HFFc6 (cell line): ENCODE data around the gene PRIMPOL. TPM values are rescaled to one million over a fixed set of nuclear protein-coding genes. Genes with fewer than 3 reads are reported as not detected.

Source experiments
- DNase-seq: peaks from one replicate; pipeline ENCODE4 v3.0.0-alpha.2; 2018
- H3K27ac Mint-ChIP-seq: 2 replicates; pipeline ENCODE4 v1.8.0; 2020; ENCODE audit warnings: mild to moderate bottlenecking, mixed read lengths
- H3K27me3 Mint-ChIP-seq: 2 replicates; pipeline ENCODE4 v1.8.0; 2021; ENCODE audit warnings: mild to moderate bottlenecking, moderate library complexity, mixed read lengths; ENCODE audit not compliant: insufficient read depth
- H3K36me3 Mint-ChIP-seq: 2 replicates; pipeline ENCODE4 v1.8.0; 2021; ENCODE audit warnings: low read depth, mixed read lengths
- H3K4me1 Mint-ChIP-seq: 2 replicates; pipeline ENCODE4 v1.8.0; 2020; ENCODE audit warnings: low read depth, mixed read lengths
- H3K4me3 Mint-ChIP-seq: 2 replicates; pipeline ENCODE4 v1.8.0; 2020; ENCODE audit warnings: mild to moderate bottlenecking, moderate library complexity, mixed read lengths
- H3K9me3 Mint-ChIP-seq: 2 replicates; pipeline ENCODE4 v1.8.0; 2020; ENCODE audit warnings: mild to moderate bottlenecking, mixed read lengths
- CTCF ChIP-seq: fragments of 200-600 bp; sonication (generic); IDR thresholded peaks from 2 replicates; pipeline ENCODE4 v1.5.0; 2021; ENCODE audit warnings: antibody characterized with exemption, mild to moderate bottlenecking
- total RNA-seq, 6 experiments: library from RNA; stranded (reverse); fragmentation: NEBNext Ultra II Directional; extraction: Animal tissue kit (Norgen Biotek cat#: 25700); gene quantifications; 2 replicates in 1 of 6; 3 replicates in 5 of 6; pipeline ENCODE4 v1.2.3, GENCODE V29; 2021

PRIMPOL gene
- total RNA-seq, 6 experiments from 2014 or later, result 9.0 to 11.3 (median 10.8) TPM

- no peak for DNase-seq
- Mint-ChIP-seq H3K9me3 (no peaks in the 10 kb centered on the region), H3K27ac (no peak overlapping the region), H3K27me3 (no peaks in the 10 kb centered on the region), H3K4me1 (peaks cover 20% of the 10 kb centered on the region), H3K36me3 (peaks cover 24% of the 10 kb centered on the region), H3K4me3 (no peak overlapping the region)
- TF ChIP-seq CTCF, result no peak
These were observed 44.9 kb downstream of the PRIMPOL start for GRCh38 chr4:184694412-184694956.

GRCh38 chr4:184695178-184695896, 45.8 kb downstream of the PRIMPOL start:
- no peak for DNase-seq

GRCh38 chr4:184697956-184698355, 48.4 kb downstream of the PRIMPOL start:
- Mint-ChIP-seq H3K27me3 (no peaks in the 10 kb centered on the region), H3K27ac (no peak overlapping the region), H3K36me3 (peaks cover 29% of the 10 kb centered on the region), H3K4me1 (peaks cover 29% of the 10 kb centered on the region), H3K4me3 (no peak overlapping the region), H3K9me3 (no peaks in the 10 kb centered on the region)
- no peak for TF ChIP-seq CTCF
- no peak for DNase-seq

More at GRCh38 chr4:184695178-184695896, 45.8 kb downstream of the PRIMPOL start:
- Mint-ChIP-seq H3K36me3 (peaks cover 24% of the 10 kb centered on the region), H3K4me3 (no peak overlapping the region), H3K4me1 (peaks cover 24% of the 10 kb centered on the region), H3K9me3 (no peaks in the 10 kb centered on the region), H3K27ac (peak overlapping the region; percentile 26; the same call in 1 of the 2 replicates), H3K27me3 (no peaks in the 10 kb centered on the region)
- TF ChIP-seq CTCF, result no peak

- no peak for TF ChIP-seq CTCF
- no peak overlapping the region for H3K4me3 Mint-ChIP-seq
- H3K27me3 Mint-ChIP-seq, result no peaks in the 10 kb centered on the region
- peak overlapping the region; percentile 48; the same call in 1 of the 2 replicates for H3K27ac Mint-ChIP-seq
- H3K9me3 Mint-ChIP-seq, result no peaks in the 10 kb centered on the region
- H3K4me1 Mint-ChIP-seq, result peaks cover 28% of the 10 kb centered on the region
- peaks cover 19% of the 10 kb centered on the region; the same call in 1 of the 2 replicates for H3K36me3 Mint-ChIP-seq
- peak; percentile 19 for DNase-seq
These were observed 50.4 kb downstream of the PRIMPOL start for GRCh38 chr4:184699941-184700340.

- Mint-ChIP-seq H3K4me1 (peaks cover 14% of the 10 kb centered on the region; the same call in 1 of the 2 replicates), H3K27ac (no peak overlapping the region), H3K4me3 (no peak overlapping the region), H3K36me3 (peaks cover 19% of the 10 kb centered on the region; the same call in 1 of the 2 replicates), H3K9me3 (no peaks in the 10 kb centered on the region), H3K27me3 (no peaks in the 10 kb centered on the region)
- no peak for TF ChIP-seq CTCF
- DNase-seq, result no peak
These were observed 52.6 kb downstream of the PRIMPOL start for GRCh38 chr4:184702114-184702513.
